ENCODE data around the gene TRA2A.

DNA sequence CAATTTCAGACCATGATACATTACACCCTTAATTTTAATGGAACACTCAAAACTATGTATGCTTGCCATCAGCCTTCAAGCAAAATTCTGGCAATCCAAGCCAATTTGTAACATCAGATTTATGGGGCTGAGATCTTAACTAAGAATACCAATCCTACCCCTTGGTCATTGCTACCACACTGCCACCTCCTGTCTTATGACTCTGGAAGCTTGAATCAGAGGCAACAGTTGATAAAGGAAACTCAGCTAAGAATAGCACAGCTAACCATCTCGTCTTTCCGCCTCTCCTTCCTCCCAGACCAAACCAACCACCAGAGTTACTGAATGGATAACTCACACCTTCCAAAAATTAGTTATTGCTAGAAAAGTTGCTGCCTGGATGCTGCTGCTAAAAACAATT is 68.9 kb downstream of the TRA2A start:
- TF ChIP-seq, protein P1, sequence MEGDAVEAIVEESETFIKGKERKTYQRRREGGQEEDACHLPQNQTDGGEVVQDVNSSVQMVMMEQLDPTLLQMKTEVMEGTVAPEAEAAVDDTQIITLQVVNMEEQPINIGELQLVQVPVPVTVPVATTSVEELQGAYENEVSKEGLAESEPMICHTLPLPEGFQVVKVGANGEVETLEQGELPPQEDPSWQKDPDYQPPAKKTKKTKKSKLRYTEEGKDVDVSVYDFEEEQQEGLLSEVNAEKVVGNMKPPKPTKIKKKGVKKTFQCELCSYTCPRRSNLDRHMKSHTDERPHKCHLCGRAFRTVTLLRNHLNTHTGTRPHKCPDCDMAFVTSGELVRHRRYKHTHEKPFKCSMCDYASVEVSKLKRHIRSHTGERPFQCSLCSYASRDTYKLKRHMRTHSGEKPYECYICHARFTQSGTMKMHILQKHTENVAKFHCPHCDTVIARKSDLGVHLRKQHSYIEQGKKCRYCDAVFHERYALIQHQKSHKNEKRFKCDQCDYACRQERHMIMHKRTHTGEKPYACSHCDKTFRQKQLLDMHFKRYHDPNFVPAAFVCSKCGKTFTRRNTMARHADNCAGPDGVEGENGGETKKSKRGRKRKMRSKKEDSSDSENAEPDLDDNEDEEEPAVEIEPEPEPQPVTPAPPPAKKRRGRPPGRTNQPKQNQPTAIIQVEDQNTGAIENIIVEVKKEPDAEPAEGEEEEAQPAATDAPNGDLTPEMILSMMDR (IDR thresholded peaks at IDR 0.05; ENCODE audit: poor library complexity), result peak; percentile 38
- TF ChIP-seq EZH2 (IDR thresholded peaks at IDR 0.05; ENCODE audit: borderline replicate concordance), result no peak
